Measurements from ENCODE around the gene IL6. TPM values are rescaled to one million over a fixed set of nuclear protein-coding genes. Genes with fewer than 3 reads are reported as not detected.

The IL6 gene
- total and polyA plus RNA-seq, 2 of the 8 experiments (the other 6 are each of a cell fraction or from before 2014, with no cell fraction given) = 0.12 to 0.41 TPM

GRCh38 chr7:22729180-22729825, 2.3 kb downstream of the IL6 start:
- Histone ChIP-seq H2BK15ac (ENCODE audit: low read length) (no peak overlapping the region), H2BK120ac (replicated peaks; ENCODE audit: low read depth, low read length) (no peak overlapping the region), H2BK12ac (ENCODE audit: low read depth, low read length) (no peak overlapping the region), H3K36me3 (ENCODE audit: control insufficient read depth in 2 of 4, insufficient read depth in 4 of 4, low read length in 3 of 4) (no peaks in the 10 kb centered on the region), H3K14ac (ENCODE audit: insufficient read length) (no peak overlapping the region), H3K9me3 (ENCODE audit: insufficient read depth in 2 of 2, low read depth in 1 of 2, low read length in 1 of 2) (no peaks in the 10 kb centered on the region), H2BK5ac (ENCODE audit: low read depth, low read length) (no peak overlapping the region), H4K20me1 (replicated peaks in 1 of 2; ENCODE audit: control insufficient read depth in 1 of 2, insufficient read depth in 2 of 2, low read length in 2 of 2) (no peaks in the 10 kb centered on the region), H3K9ac (replicated peaks in 1 of 4; ENCODE audit: extremely low read depth in 1 of 4, low read depth in 3 of 4, low read length in 3 of 4) (no peak overlapping the region), H4K5ac (ENCODE audit: insufficient read length, low read depth, low read length) (no peak overlapping the region), H3K56ac (replicated peaks; ENCODE audit: insufficient read length, low read depth, low read length) (no peak overlapping the region), H3K4me3 (ENCODE audit: extremely low read depth in 1 of 4, insufficient read depth in 2 of 4, low read depth in 3 of 4, low read length in 4 of 4) (no peak overlapping the region), H3K18ac (ENCODE audit: extremely low read depth, low read length) (no peak overlapping the region), H3K79me1 (ENCODE audit: low read depth, low read length) (no peaks in the 10 kb centered on the region), H3K79me2 (ENCODE audit: control insufficient read depth in 1 of 2, insufficient read depth in 2 of 2, low read length in 2 of 2) (no peaks in the 10 kb centered on the region), H3K4me1 (replicated peaks in 1 of 4; ENCODE audit: control insufficient read depth in 3 of 4, insufficient read depth in 4 of 4, low read length in 3 of 4) (peaks cover 4 to 9% (median 5%) of the 10 kb centered on the region in 4 experiments), H3K4ac (replicated peaks; ENCODE audit: insufficient read length, low read depth, low read length) (no peak overlapping the region), H2AFZ (ENCODE audit: low read length) (no peak overlapping the region), H3K23ac (ENCODE audit: insufficient read length) (no peak overlapping the region), H4K91ac (replicated peaks; ENCODE audit: insufficient read length, low read length) (no peak overlapping the region), H3K27me3 (replicated peaks in 1 of 4; ENCODE audit: control insufficient read depth in 3 of 4, extremely low read depth in 1 of 4, insufficient read depth in 3 of 4, low read length in 3 of 4) (peaks cover 0 to 3% (median 0%) of the 10 kb centered on the region in 4 experiments; a peak in 2 of 7 replicates), H4K8ac (ENCODE audit: extremely low read depth, insufficient read depth, low read length) (no peak overlapping the region), H3K4me2 (ENCODE audit: insufficient read depth in 1 of 2, low read depth in 2 of 2, low read length in 2 of 2) (no peak overlapping the region), H2AK5ac (ENCODE audit: low read depth, low read length) (no peak overlapping the region), H3K27ac (ENCODE audit: low read depth, low read length) (no peak overlapping the region), H2BK20ac (ENCODE audit: low read length) (no peak overlapping the region), H3K23me2 (ENCODE audit: low read depth, low read length) (no peaks in the 10 kb centered on the region)
- DNase-seq (ENCODE audit: low read depth in 1 of 2, low spot score in 2 of 2) (no peak), FAIRE-seq (no peak)
- TF ChIP-seq SP2 (IDR thresholded peaks at IDR 0.05; ENCODE audit: low read length) (no peak), MAX (IDR thresholded peaks at IDR 0.05) (no peak), POLR2AphosphoS5 (IDR thresholded peaks at IDR 0.05; ENCODE audit: low read depth, low read length) (no peak), RAD21 (IDR thresholded peaks at IDR 0.05 in 1 of 2, conservative IDR thresholded peaks at IDR 0.05 in 1 of 2; ENCODE audit: low read depth in 2 of 2, low read length in 2 of 2) (no peak), JUND (IDR thresholded peaks at IDR 0.05; ENCODE audit: low read length) (no peak), TCF12 (IDR thresholded peaks at IDR 0.05; ENCODE audit: low read depth, low read length) (no peak), SRF (IDR thresholded peaks at IDR 0.05; ENCODE audit: low read depth, low read length) (no peak)
- POLR2A ChIA-PET (ENCODE audit: partially characterized antibody) = no interaction called here
- CTCF ChIA-PET (ENCODE audit: partially characterized antibody) = interaction anchor here (1.0 to 16.8 kb wide), 21 partner anchors 9 to 358 kb away, joined by 3 to 385 read pairs (median 8); no protein-coding TSS in a partner anchor
- WGBS, 2 experiments (ENCODE audit: extremely low coverage in 1 of 2, insufficient coverage in 1 of 2, insufficient read length in 1 of 2, insufficient replicate concordance in 2 of 2, low coverage in 1 of 2, low lambda C conversion rate in 2 of 2, missing lambda C conversion rate in 1 of 2) = 94% methylated on average over 3 of the region's 3 CpGs; no CpG with 5 or more reads in 1 of the 2 experiments
